Lower lobe of right lung (tissue), 2 donors: ENCODE results near the gene LRRC42. TPM values are rescaled to one million over a fixed set of nuclear protein-coding genes. Genes with fewer than 3 reads are reported as not detected.
"Not testable (repeated sequence)": the region's sequence is repeated elsewhere in the genome, so short reads cannot be mapped to it uniquely, and the experiment has no call there.

Source experiments
- ATAC-seq, 2 donors: fragments of 200-7000 bp; cut with Tn5 transposase; one replicate each; pipeline ENCODE4 v1.9.1; 2020 to 2022; ENCODE audit warnings: mild to moderate bottlenecking in 2 of 2, moderate library complexity in 2 of 2
- DNase-seq: peaks from one replicate; pipeline ENCODE4 v3.0.0-alpha.2; 2020
- H3K27ac ChIP-seq: fragments of 200-600 bp; one replicate; pipeline ENCODE4 v1.8.0; 2022
- H3K27me3 ChIP-seq: fragments of 200-600 bp; one replicate; pipeline ENCODE4 v1.8.0; 2022; ENCODE audit warnings: low read depth
- H3K36me3 ChIP-seq: fragments of 200-600 bp; one replicate; pipeline ENCODE4 v1.8.0; 2022; ENCODE audit warnings: mild to moderate bottlenecking
- H3K4me1 ChIP-seq: fragments of 200-600 bp; one replicate; pipeline ENCODE4 v1.8.0; 2022
- H3K4me3 ChIP-seq: fragments of 200-600 bp; one replicate; pipeline ENCODE4 v1.8.0; 2022; ENCODE audit warnings: mild to moderate bottlenecking
- H3K9me3 ChIP-seq: fragments of 200-600 bp; one replicate; pipeline ENCODE4 v1.8.0; 2022
- CTCF ChIP-seq: fragments of 200-600 bp; IDR thresholded peaks from one replicate; pipeline ENCODE4 v1.8.0; 2022; ENCODE audit warnings: antibody characterized with exemption, mild to moderate bottlenecking
- intact Hi-C: fragments of 100-400 bp; cut with DNase I; formaldehyde crosslinking; loops from one replicate; pipeline ENCODE4 v1.11.0; 2022
- total RNA-seq: library from RNA; stranded (reverse); fragmentation: NEBNext Ultra II Directional; extraction: Animal tissue kit (Norgen Biotek cat#: 25700); gene quantifications from one replicate; pipeline ENCODE4 v1.2.1, GENCODE V29; 2021
- donor health status: DM: no; HTN: yes; CAD: no; lungs with severe emphysema.

Gene LRRC42
- total RNA-seq, 1 donor from 2014 or later = 16.5 TPM

GRCh38 chr1:54003249-54003646 is 57.1 kb downstream of the LRRC42 start:
- H3K27me3 ChIP-seq = no peaks in the 10 kb centered on the region
- no peaks in the 10 kb centered on the region for H3K36me3 ChIP-seq
- ATAC-seq (no peak), DNase-seq (no peak)
- H3K4me3 ChIP-seq = no peak overlapping the region
- H3K9me3 ChIP-seq = no peaks in the 10 kb centered on the region
- no peak for TF ChIP-seq CTCF
- H3K4me1 ChIP-seq = no peaks in the 10 kb centered on the region
- intact Hi-C loops = no loop called here
- H3K27ac ChIP-seq = no peak overlapping the region

- intact Hi-C loops, H3K27me3 ChIP-seq, H3K27ac ChIP-seq, H3K4me1 ChIP-seq, H3K4me3 ChIP-seq, ATAC-seq, H3K36me3 ChIP-seq, H3K9me3 ChIP-seq, DNase-seq: not testable (repeated sequence)
Observed at GRCh38 chr1:54003750-54004480, 57.8 kb downstream of the LRRC42 start.

- DNase-seq = no peak
- no peak overlapping the region for H3K27ac ChIP-seq
- H3K27me3 ChIP-seq = no peaks in the 10 kb centered on the region
- intact Hi-C loops = no loop called here
- no peak for ATAC-seq
- no peaks in the 10 kb centered on the region for H3K36me3 ChIP-seq
- TF ChIP-seq CTCF = no peak
- H3K9me3 ChIP-seq = no peaks in the 10 kb centered on the region
- H3K4me3 ChIP-seq = no peak overlapping the region
- no peaks in the 10 kb centered on the region for H3K4me1 ChIP-seq
Observed at GRCh38 chr1:54004481-54005049, 58.4 kb downstream of the LRRC42 start.

GRCh38 chr1:54006508-54006907 is 60.4 kb downstream of the LRRC42 start:
- H3K36me3 ChIP-seq = no peaks in the 10 kb centered on the region
- no peaks in the 10 kb centered on the region for H3K9me3 ChIP-seq
- no peak for TF ChIP-seq CTCF
- H3K27me3 ChIP-seq = no peaks in the 10 kb centered on the region
- ATAC-seq = no peak
- intact Hi-C loops = no loop called here
- no peak overlapping the region for H3K4me3 ChIP-seq
- DNase-seq = no peak
- H3K4me1 ChIP-seq = no peaks in the 10 kb centered on the region
- H3K27ac ChIP-seq = no peak overlapping the region

- intact Hi-C loops = no loop called here
Observed at GRCh38 chr1:54007613-54008012, 61.5 kb downstream of the LRRC42 start.

More at GRCh38 chr1:54007613-54008012, 61.5 kb downstream of the LRRC42 start:
- Histone ChIP-seq H3K27me3 (no peaks in the 10 kb centered on the region), H3K4me3 (no peak overlapping the region), H3K27ac (no peak overlapping the region), H3K4me1 (no peaks in the 10 kb centered on the region), H3K36me3 (no peaks in the 10 kb centered on the region), H3K9me3 (no peaks in the 10 kb centered on the region)
- ATAC-seq = no peak
- DNase-seq = no peak
- TF ChIP-seq CTCF = no peak
